GM19468 (cell line): ENCODE measurements around the gene PPFIBP1.
"Not testable (repeated sequence)": the region's sequence is repeated elsewhere in the genome, so short reads cannot be mapped to it uniquely, and the experiment has no call there.

Experiments used
- ATAC-seq: cut with Tn5 transposase; IDR thresholded peaks from one replicate; pipeline ENCODE4 v1.9.1; 2021; ENCODE audit warnings: mild to moderate bottlenecking, moderate library complexity, moderate number of reproducible peaks; ENCODE audit not compliant: unreplicated experiment; ENCODE audit errors: extremely low read depth

The PPFIBP1 gene

DNA sequence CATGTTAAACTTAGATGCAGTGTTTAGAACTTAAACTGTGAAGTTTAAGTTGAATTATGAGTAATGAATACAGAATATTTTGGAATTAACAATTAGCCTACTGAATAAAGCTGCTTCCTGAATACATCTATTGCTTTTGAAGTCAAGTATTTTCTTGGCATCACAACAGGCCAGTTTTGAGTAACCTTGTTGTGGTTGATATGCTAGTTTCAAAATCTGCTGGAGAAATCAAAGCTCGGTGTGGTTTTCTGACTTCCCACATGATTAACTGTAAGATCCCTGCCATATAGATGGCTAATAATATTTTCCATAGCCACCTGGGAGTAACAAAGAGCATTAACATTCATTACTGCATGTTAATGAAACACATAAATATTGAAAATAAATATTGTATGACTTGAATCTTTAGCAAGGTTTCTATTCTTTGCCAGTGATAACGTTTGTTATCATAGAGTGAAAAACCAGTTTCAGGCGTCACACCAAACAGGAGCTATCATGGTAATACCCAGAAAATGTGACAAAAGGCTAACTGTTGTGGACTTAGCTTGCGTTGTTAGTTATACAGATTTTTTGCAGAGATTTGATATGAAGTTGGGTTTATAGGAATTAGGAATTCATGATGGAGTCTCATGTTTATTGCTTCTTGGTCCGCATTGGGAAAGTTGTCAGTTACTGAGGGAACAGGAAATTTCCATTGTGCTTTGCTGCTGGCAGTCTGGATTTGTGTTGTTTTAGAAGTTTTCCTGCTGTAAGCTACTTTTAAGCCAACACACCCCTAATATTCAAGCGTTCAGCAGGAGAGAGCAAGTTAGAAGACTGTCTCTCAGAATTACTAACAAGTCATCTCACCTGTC, 32.1 kb downstream of the PPFIBP1 start:
- ATAC-seq, result no peak

DNA sequence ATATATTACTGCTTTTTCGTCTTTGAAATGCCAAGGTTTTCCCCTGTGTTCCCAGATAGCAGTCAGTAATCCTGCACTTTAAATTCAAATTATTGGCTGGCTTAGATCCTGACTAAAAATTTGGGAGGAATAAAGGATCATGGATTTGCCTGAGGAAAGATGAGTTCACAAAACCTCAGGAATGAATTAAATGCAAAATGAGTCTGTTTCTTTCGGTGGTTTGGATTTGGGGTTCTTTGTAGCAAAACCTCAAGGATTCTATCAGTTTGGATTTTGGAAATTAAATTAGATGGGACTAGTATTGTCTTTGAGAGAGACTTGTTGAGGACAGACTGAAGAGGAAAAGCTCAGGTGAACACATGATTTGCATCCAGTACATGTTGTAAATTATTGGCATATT, 36.1 kb downstream of the PPFIBP1 start:
- no peak for ATAC-seq

DNA sequence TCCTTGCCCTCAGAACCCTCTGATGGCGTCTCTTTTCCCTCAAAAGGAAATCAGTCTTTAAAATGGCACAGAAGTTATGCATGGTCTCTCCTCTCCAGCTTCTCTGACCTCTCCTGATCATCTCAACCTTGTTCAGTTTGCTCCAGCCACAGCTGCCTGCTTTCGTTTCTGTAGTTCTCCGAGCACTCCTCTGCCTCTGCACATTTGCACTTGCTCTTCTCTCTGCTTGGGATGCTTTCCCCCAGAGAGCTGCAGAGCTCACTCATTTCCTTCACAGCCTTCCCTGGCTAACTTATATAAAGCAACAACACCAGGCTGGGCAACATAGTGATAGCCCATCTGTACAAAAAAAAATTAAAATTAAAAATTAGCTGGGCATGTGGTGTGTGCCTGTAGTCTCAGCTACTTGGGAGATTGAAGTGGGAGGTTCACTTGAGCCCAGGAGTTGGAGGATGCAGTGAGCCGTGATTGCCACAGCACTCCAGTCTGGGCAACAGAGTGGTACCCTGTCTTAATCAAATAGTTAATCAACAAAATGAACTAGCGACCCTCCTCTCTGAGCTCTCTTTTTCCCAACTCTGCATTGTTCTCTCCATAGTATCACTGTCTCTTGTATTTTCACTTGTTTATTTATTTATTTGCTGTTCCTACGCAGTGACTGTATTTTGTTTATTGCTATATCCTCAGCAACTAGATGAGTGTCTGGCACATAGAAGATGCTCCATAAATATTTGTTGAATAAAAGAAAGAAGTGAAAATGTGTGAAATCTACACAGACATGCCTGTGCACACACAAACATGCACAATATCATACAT, 37.7 kb downstream of the PPFIBP1 start:
- no peak for ATAC-seq

DNA sequence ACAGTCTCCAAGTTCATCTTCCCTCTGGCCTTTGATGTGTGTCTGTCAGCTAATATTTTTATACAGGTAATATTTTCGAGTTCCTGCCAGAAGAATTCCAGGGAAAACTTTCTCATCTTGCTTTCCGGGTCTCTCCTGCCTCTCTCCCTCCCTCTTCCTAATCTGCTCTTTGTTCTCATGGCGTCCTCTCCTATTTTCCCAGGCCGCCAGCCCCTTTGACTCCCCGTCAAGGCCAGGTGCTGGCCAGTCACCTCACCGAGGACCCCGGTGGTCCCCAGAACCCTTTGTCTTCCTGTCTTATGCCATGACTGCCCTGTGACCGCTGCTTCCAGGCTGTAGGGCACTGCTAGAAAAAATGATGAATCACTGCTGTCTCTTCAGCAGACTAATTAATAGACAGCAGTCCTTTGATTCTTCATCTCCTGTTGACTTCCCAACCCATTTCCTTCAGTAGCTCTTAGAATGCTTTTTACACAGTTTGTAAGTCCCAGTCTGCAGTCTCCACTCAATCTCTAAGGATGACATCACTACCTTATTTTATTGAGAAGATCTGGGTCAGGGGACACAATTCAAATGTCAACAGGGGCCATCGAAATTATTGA, 40.7 kb downstream of the PPFIBP1 start:
- ATAC-seq, result no peak

DNA sequence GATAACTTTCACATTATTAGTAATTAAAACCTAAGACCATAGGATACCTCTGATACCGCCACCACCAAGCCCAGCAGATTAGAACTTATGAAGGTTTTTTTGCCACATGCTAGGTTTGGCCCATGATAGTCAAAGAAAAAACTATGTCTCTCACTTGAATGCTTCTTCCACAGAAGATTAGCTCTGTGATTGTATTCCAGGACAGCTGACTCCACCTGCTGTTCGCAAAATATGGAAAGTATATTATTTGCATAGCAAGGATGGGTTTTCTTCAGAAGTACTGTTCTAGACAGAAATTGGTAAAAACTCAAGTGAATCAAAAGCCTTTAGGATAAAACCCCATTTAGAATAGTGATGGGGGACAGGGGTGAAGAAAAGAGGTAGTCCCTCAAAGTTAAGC, 42.2 kb downstream of the PPFIBP1 start:
- no peak for ATAC-seq

DNA sequence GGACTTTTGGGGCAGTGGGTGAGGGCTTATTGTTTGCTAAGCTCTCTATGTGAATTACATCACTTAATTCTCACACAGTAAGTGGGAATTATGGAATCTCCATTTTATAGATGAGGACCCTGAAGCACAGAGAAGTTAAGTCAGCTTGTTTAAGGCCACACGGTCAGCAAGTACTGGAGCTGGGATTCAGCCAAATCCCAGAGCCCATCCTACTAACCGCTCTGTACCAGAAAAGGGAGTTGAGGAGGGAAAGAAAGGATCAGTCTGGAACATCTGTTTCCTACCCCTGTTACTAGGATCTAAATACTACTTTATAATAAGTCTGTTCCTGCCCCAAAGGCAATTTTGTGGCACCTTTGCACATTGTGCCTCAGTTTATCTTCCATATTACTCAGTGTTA, 42.6 kb downstream of the PPFIBP1 start:
- no peak for ATAC-seq

DNA sequence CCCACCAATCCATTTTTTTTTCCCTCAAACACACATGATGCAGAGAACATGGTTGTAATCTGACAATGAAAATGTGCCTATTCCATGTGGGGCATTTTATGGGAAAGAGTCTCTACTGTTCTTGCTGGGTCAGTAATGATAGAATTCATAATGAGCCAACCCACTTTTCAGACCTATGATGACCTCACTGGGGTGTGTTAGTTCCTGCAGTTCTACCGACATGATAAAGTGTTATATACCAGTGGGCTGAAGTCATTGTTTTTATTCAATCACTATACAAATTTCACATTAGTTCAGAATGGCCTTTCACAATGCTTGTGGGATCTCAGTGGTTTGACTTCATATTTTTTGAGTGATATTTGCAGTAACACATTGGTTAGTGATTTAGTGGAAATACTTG, 47.5 kb downstream of the PPFIBP1 start:
- ATAC-seq, result no peak

DNA sequence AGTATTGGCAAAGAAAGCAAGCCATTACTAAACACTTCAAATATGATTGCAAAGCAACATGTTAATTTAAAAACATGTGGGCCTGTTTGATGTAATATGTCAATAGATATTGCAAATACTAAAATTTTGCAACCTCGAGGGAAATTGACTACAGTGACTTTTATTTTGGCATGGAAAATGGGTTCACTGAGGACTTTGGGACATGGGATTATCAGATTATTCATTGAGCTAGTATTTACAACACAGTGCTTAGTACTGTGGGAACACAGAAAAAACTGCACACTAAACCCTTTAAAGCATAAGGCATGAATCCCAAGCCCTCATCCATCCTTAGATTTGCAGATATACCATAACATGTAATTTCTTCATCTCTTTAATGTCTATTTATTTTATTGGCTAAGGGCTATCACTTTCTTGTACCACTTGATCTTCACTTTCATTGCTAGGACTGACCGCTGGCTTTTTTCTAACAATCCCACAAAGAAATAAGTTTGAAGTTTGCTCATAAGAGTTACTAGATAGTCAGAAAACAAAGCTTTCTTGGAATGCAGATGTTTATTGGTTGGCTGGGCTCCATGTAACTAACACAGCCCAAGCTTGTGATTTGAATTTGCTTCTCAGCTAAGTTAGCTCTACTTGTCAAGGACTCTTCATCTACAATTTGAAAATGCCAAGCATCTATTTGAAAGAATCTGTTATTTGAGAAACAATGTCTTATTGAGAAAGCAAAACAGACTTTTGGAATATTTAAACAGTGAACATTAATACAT, 48.7 kb downstream of the PPFIBP1 start:
- ATAC-seq, result no peak

DNA sequence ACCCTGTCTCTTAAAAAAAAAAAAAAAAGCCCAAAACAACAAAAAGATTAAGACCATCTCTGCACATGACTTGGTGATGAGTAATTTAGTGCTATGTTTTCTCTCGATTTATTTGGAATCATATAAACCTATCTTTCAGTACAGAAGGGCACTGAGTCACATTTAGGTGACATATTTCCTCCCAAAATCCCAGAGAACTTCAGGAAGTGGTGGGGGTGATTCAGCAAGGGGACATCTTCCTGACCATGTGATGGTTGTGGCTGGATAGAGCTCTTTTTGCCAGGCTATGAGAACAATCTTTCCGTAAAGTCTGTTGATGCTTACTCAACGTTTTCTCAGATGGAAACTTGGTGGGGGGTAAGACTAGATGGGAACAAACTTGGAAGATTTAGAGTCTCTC, 50.0 kb downstream of the PPFIBP1 start:
- no peak for ATAC-seq

DNA sequence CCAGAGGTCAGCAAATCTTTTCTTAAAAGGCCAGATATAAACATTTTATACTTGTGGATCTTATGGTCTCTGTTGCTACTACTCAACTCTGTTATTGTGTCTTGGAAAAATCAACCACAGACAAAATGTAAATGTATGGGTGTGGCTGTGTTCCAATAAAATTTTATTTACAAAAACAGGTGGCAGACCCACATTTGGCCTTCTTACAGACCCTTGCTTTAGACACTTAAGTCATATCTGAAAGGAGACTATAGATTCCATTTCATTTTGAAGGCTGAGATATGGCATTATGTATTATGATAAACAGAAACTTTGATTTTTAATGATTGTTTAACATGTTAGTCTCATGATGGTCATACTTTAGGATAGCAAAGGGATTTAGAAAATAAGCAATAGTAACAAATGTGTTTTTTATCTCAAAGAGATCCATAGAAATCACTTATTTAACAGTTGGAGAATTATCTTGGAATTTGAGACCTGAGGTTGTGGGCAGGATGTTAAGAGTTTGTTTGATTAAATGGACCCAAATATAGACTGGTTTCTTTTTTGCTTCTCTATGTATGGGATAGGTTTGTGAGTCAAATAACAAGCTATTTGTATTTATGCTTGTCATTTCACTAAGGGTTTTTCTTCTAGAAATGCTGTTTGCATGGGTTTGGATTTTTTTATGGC, 51.2 kb downstream of the PPFIBP1 start:
- ATAC-seq, result no peak

DNA sequence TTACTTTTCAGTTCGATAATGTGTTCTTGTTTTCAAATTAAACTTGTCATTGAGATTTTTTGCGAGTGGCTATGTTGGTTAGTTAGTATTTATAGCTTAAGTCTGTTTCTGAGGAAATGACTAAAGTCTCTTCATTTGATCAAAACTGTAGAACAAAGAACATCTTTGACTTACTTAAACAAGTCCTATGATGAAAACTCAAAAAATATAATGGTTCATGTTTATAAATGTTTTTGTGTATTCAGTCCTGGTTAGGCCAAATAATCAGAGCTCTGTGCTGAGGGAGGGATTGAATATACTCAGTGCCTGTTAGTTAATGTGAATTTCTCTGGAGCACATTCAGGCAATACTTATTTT, 51.7 kb downstream of the PPFIBP1 start:
- ATAC-seq, result no peak

DNA sequence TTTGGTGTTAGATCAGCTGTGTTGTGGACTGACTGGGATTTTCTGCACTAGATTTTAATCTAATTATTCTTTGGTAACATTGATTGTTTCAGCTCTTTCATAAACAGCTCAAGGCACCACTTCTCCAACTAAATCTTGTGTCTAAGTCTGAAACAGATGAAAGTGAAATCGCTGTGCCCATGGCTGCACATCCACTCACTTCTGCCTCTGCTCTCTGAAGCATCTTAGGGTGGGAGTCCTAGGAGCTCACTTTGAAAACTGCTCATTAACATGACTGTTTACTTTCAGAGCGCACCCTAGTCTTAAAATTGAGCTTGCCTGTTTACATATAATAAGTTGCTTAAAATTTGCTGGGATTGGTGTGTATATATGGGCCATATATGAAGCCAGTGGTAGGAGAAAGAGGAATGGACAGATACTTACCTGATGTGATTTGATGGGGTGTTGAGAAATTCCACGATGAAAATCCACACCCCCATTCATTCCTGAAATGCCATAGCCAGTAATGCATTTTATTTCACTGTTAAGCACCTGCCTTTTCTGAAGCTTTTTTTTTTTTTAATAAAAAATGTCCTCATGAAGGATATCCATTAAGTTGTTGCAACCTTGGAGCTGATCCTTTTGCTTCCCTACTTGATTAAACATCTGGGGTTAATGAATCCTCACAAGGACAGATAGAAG, 52.8 kb downstream of the PPFIBP1 start:
- no peak for ATAC-seq

DNA sequence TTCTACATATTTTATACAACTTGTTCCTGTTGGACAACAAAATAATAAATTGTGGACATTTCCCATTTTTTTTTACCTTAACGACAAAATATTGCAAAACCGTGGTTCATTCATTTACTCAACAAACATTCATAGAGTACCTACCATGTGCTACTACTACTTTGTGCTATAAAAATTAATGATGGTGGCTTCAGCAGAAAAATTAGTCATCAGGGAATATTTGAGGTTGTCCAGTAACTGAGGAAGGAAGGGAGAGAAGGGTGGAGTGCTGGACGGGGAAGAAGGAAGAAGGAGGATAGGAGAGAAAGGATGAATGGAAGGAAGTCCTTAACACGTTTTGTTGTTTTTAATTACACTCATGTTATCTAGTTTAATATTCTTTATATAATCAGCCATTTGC, 53.7 kb downstream of the PPFIBP1 start:
- no peak for ATAC-seq

DNA sequence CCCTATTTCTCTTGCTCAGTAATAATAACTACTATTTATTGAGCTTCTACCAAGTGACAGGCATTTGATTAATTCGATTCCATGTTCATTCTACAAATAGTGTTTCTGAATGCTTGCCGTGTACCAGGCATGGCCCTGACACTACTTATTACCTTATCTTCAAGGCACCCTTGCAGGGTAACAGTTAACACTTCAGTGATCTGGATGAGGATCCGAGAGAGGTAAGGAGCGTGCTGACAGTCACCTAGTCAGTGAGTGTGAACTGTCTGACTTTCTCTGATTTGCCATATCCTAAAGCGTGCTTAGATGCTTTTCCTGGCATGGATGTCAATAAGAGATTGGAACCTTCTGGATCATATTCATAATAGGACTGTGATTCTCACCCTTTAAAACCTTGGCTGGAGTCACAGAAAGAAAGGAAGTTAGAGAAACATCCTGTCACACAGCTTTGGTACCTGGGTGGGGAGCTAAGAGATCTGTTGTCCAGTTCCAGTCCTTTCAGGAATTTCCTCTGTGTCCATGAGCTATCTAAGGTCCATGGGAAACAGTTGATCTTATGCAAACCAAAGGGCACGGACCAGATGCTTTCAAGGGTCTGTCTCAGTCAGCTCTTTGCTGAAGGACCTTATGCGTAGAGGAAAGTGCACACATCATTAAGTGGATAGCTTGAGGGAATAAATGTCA, 54.8 kb downstream of the PPFIBP1 start:
- no peak for ATAC-seq

DNA sequence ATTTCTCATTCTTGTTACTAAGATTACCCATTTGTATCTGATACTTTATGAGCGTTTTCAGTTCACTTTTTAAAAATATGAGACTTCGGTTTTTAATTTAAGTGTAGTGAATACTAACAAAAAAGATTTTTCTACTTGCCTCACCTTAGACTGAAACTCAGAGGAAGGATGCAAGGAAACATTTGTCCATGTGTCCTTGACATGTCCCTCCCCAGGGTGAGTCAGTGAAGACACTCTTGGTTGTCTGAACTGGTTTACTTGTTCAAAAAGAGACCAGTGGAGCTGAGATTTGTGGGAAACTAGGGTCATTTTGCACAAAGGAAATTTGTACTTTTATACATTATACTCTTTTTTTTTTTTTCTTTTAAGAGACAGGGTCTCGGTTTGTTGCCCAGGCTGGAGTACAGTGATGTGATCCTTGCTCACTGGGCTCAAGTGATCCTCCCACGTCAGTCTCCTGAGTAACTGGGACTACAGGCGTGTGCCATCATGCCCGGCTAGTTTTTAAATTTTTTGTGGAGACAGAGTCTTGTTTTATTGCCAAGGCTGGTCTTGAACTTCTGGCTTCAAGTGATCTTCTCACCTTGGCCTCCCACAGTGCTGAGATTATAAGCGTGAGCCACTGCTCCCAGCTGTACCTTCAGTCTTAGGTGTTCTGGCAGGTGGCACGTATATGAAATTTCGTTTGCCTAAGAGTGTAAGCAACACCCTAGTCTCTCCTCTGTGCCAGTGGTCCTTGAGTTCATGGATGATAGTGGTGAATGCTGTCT, 56.7 kb downstream of the PPFIBP1 start:
- no peak for ATAC-seq

DNA sequence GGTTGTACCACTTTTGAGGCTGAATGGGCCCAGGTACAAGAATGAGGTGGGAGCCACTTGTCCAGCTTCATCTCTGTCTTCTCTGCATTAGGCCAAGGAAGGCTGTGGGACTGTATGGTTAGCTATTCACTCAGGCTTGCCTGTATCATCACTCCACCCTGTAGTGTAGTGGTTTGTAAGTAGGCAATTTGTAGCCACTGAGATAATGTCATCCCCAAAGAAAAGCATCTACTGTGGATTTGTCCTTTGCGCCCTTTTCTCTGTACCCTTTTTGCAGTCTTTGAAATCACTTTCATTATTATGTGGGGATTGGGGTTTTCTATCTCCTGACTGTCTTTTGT, 57.3 kb downstream of the PPFIBP1 start:
- ATAC-seq, result not testable (repeated sequence)

DNA sequence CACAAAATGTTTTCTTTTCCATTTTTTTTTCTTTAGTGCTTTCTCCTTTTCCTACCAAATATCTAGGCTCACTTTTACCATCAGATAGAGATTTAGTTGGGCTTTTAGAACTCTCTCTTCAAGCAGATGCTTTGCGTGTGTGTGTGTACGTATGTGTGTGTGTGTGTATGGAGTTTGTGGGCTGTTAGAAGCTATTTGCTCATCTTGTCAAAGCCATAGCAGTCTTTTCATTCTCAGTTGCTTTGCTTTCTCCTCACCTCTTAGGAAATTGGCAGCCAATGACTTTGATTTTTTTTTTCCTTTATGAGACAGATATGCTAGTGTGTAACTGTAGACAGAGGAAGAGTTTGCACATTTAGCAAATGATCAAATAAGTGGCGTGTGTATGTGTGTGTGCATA, 57.8 kb downstream of the PPFIBP1 start:
- not testable (repeated sequence) for ATAC-seq

DNA sequence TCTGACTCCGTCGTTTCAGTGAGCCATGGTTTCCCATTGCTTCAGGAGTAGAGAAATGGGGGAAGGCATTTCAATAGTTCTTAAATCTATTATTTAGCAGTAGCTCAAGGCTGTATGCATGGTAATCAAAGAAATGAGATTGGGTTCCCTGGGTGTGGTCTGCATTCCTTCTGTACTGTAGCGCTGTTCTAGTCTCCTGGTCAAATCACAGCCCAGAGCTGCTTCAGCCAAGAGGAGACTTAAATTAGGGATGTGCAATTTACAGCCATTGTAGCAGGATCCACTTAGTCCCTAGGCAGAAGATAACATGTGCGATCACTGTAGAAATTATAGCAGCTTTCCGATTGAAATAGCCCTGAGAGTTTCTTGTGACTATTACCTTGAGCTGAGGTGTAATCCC, 58.4 kb downstream of the PPFIBP1 start:
- ATAC-seq, result not testable (repeated sequence)
